RWPE2 (cell line): ENCODE data around the gene CD82.

Source experiments
- ATAC-seq: fragments of 200-7000 bp; cut with Tn5 transposase; 3 replicates; pipeline ENCODE4 v1.9.1; 2021; ENCODE audit warnings: low read depth
- DNase-seq: peaks from one replicate; pipeline ENCODE4 v3.0.0-alpha.2; 2020; ENCODE audit warnings: low spot score
- H3K27ac ChIP-seq: fragments of 450-650 bp; 2 replicates; pipeline ENCODE4 v1.5.1; 2017; ENCODE audit warnings: mild to moderate bottlenecking; ENCODE audit not compliant: poor library complexity, severe bottlenecking
- H3K27me3 ChIP-seq: fragments of 250-450 bp; sonication (Bioruptor Pico); 2 replicates; pipeline ENCODE4 v1.5.1; 2021; ENCODE audit warnings: mild to moderate bottlenecking, moderate library complexity; ENCODE audit not compliant: insufficient read depth, poor library complexity, severe bottlenecking
- H3K36me3 ChIP-seq: fragments of 250-450 bp; sonication (Bioruptor Pico); 2 replicates; pipeline ENCODE4 v1.5.1; 2020; ENCODE audit warnings: low read depth, mild to moderate bottlenecking, moderate library complexity
- H3K4me1 ChIP-seq: fragments of 250-450 bp; sonication (Bioruptor Pico); 2 replicates; pipeline ENCODE4 v1.5.1; 2021; ENCODE audit warnings: mild to moderate bottlenecking, moderate library complexity; ENCODE audit not compliant: insufficient read depth, poor library complexity, severe bottlenecking
- H3K4me3 ChIP-seq: fragments of 250-450 bp; sonication (Bioruptor Pico); 2 replicates; pipeline ENCODE4 v1.5.1; 2021; ENCODE audit warnings: mild to moderate bottlenecking, moderate library complexity; ENCODE audit not compliant: severe bottlenecking
- H3K9me3 ChIP-seq: fragments of 250-450 bp; sonication (Bioruptor Pico); 2 replicates; pipeline ENCODE4 v1.5.1; 2021; ENCODE audit warnings: mild to moderate bottlenecking, moderate library complexity; ENCODE audit not compliant: severe bottlenecking
- TF ChIP-seq, protein P1 (sequence below): fragments of 450-650 bp; IDR thresholded peaks from one replicate; pipeline ENCODE4 v1.5.1; 2017; ENCODE audit warnings: mild to moderate bottlenecking, moderate library complexity; ENCODE audit not compliant: poor library complexity, severe bottlenecking

Gene CD82

DNA sequence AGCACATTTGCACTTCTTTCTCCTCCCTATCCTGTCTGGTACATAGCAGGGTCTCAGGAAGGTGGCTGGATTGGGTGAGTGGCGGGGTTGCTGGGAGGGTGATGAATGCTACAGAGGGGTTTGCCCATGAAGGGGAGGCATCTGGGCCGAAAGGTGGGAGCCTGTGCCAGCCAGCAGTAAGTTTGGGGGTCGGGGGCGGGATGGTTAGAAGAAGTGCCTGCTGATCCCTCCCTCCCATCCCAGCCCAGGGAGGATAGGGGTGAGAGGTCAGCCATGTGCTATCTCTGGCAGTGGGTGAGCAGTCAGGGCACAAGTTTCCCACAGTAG is 2.8 kb downstream of the CD82 start:
- no peak overlapping the region for H3K4me3 ChIP-seq

DNA sequence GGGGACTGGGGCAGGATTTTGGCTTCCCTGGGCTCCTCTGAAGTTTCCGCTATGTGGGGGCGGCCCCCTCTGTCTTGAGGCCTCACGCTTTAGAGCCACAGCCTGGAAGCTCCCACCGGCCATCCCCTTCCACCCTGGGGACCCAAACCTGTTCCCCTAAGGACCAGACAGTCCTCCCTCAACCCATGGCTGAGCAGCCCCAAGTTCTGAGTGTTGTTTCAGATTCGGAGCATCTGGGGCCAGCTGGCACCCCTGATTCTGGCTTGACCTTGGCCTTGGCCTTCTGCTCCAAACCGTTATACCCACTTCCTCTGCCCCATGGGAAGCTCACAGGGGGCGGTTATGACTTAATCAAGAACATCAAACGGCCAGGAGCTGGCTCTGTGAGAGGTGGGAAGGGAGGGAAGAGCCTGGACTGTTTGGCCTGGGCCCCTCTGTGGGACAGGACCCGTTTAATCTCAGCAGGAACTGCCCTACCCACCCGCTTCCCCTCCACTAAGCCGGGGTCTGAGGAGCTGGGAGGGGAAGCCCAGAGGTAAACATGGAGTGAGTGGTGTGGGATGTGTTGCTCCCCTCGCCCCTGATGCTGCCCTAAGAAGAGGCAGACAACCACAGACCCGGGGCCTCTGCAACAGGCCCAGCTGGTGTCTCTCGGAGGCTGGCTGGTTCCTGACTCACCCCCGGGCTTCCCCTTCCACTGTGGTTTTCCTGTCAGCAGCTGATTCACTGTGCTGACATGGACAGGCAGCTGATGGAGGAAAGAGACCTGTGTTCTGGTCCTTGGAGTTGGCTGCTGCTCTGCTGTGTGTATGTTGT is 3.4 kb downstream of the CD82 start:
- TF ChIP-seq, protein P1, sequence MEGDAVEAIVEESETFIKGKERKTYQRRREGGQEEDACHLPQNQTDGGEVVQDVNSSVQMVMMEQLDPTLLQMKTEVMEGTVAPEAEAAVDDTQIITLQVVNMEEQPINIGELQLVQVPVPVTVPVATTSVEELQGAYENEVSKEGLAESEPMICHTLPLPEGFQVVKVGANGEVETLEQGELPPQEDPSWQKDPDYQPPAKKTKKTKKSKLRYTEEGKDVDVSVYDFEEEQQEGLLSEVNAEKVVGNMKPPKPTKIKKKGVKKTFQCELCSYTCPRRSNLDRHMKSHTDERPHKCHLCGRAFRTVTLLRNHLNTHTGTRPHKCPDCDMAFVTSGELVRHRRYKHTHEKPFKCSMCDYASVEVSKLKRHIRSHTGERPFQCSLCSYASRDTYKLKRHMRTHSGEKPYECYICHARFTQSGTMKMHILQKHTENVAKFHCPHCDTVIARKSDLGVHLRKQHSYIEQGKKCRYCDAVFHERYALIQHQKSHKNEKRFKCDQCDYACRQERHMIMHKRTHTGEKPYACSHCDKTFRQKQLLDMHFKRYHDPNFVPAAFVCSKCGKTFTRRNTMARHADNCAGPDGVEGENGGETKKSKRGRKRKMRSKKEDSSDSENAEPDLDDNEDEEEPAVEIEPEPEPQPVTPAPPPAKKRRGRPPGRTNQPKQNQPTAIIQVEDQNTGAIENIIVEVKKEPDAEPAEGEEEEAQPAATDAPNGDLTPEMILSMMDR, result no peak
- Histone ChIP-seq H3K4me3 (no peak overlapping the region), H3K4me1 (peaks cover 25% of the 10 kb centered on the region), H3K36me3 (peaks cover 16% of the 10 kb centered on the region; the same call in 1 of the 2 replicates), H3K27ac (peak overlapping the region; percentile 83), H3K27me3 (no peaks in the 10 kb centered on the region), H3K9me3 (no peaks in the 10 kb centered on the region)
- ATAC-seq (peak; percentile 69), DNase-seq (peak; percentile 86)

More for the DNA sequence above, 2.8 kb downstream of the CD82 start:
- Histone ChIP-seq H3K27ac (peak overlapping the region; percentile 83), H3K4me1 (peaks cover 28% of the 10 kb centered on the region), H3K9me3 (no peaks in the 10 kb centered on the region), H3K36me3 (peaks cover 16% of the 10 kb centered on the region; the same call in 1 of the 2 replicates), H3K27me3 (no peaks in the 10 kb centered on the region)
- TF ChIP-seq, protein P1, result no peak
- ATAC-seq (no peak), DNase-seq (peak; percentile 25)

DNA sequence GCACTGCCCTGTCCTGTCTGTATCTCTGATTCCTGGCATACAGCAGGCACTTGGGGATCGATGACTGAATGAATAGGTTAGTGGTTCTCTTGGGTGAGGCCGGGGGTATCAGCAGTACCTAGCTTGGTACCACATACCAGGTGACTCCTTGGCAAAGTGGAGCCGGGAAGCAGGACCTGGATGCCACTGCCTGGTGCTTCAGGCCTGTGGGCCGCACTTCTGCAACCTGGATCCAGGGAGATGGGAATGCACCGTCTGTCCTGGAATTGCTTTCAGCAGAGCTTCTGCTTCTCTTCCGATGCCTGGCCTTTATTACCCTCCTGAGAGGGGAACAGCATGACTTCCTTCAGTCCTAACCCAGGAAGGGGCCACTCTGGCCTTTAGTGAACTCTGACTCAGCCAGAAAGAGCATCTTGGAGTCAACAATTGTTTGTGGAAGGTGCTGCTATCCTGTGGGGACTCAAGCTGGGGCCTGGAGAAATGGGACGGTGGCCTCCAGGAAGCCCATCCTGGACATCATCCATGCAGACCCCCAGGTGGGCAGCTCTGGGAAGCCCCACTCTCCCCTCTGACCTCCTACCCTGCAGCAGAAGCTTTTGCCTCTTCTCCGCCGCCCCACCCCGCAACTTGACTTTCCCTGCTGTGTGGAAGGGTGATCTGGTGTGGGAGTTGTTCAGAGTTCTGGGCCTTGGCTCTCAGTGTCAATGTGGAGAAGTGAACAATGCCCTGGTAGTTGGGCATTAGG is 5.1 kb downstream of the CD82 start:
- Histone ChIP-seq H3K27me3 (no peaks in the 10 kb centered on the region), H3K9me3 (no peaks in the 10 kb centered on the region), H3K27ac (peak overlapping the region; percentile 83), H3K36me3 (peaks cover 16% of the 10 kb centered on the region; the same call in 1 of the 2 replicates), H3K4me3 (no peak overlapping the region), H3K4me1 (peaks cover 34% of the 10 kb centered on the region)
- TF ChIP-seq, protein P1, result no peak
- ATAC-seq, result no peak
- DNase-seq, result peak; percentile 34

- no peak overlapping the region for H3K4me3 ChIP-seq
Observed at GRCh38 chr11:44571871-44572270, 6.4 kb downstream of the CD82 start.

More at GRCh38 chr11:44571871-44572270, 6.4 kb downstream of the CD82 start:
- no peak for ATAC-seq
- Histone ChIP-seq H3K27ac (no peak overlapping the region), H3K27me3 (no peaks in the 10 kb centered on the region), H3K4me1 (peaks cover 34% of the 10 kb centered on the region), H3K9me3 (no peaks in the 10 kb centered on the region), H3K36me3 (peaks cover 21% of the 10 kb centered on the region; the same call in 1 of the 2 replicates)
- TF ChIP-seq, protein P1, result no peak
- no peak for DNase-seq
